Keratinocyte (primary cell): ENCODE data around the gene DRC1. TPM values are rescaled to one million over a fixed set of nuclear protein-coding genes. Genes with fewer than 3 reads are reported as not detected.

Experiments
- DNase-seq: peaks from one replicate; pipeline ENCODE4 v3.0.0-alpha.2; 2011; ENCODE audit warnings: low read depth, missing footprints, low spot score
- FAIRE-seq: peaks from 2 replicates; lab custom pipeline; 2011; peaks lifted over from hg19 to GRCh38; lab: Jason Lieb, UNC
- H2AFZ ChIP-seq: 2 replicates; pipeline ENCODE4 v1.6.0; 2012; ENCODE audit warnings: low read length, control low read depth, inconsistent platforms; ENCODE audit not compliant: control insufficient read depth
- H3K27ac ChIP-seq: 2 replicates; pipeline ENCODE4 v1.5.1; 2011; ENCODE audit warnings: low read length; ENCODE audit not compliant: control insufficient read depth, insufficient read depth
- H3K27me3 ChIP-seq: 3 replicates; pipeline ENCODE4 v1.6.0; 2011; ENCODE audit warnings: low read length; ENCODE audit not compliant: control insufficient read depth, insufficient read depth; ENCODE audit errors: extremely low read depth
- H3K36me3 ChIP-seq, 2 experiments: 2 replicates in 1 of 2; 3 replicates in 1 of 2; pipeline ENCODE4 v1.5.1; 2011; ENCODE audit warnings: low read length in 2 of 2, mild to moderate bottlenecking in 1 of 2; ENCODE audit not compliant: control insufficient read depth in 2 of 2, insufficient read depth in 2 of 2; ENCODE audit errors: extremely low read depth in 1 of 2
- H3K4me1 ChIP-seq: 3 replicates; pipeline ENCODE4 v1.5.1; 2011; ENCODE audit warnings: low read length; ENCODE audit not compliant: control insufficient read depth, insufficient read depth; ENCODE audit errors: extremely low read depth
- H3K4me2 ChIP-seq: 3 replicates; pipeline ENCODE4 v1.6.0; 2011; ENCODE audit warnings: low read depth, low read length; ENCODE audit not compliant: control insufficient read depth, insufficient read depth; ENCODE audit errors: extremely low read depth
- H3K4me3 ChIP-seq, 3 experiments: fragments of 200-600 bp in 1 of 3; sonication (generic) in 1 of 3; 2 replicates in 2 of 3; 3 replicates in 1 of 3; pipeline ENCODE4 v1.5.1; 2011 to 2016; ENCODE audit warnings: low read length in 3 of 3, mild to moderate bottlenecking in 3 of 3, control low read depth in 2 of 3, inconsistent platforms in 1 of 3, low read depth in 1 of 3, mixed read lengths in 1 of 3, mixed run types in 1 of 3, moderate library complexity in 1 of 3; ENCODE audit not compliant: control insufficient read depth in 2 of 3, insufficient read depth in 2 of 3; ENCODE audit errors: extremely low read depth in 1 of 3
- H3K79me2 ChIP-seq: 2 replicates; pipeline ENCODE4 v1.6.0; 2012; ENCODE audit warnings: low read length; ENCODE audit not compliant: control insufficient read depth, insufficient read depth
- H3K9ac ChIP-seq: 3 replicates; pipeline ENCODE4 v1.6.0; 2011; ENCODE audit warnings: low read length; ENCODE audit not compliant: control insufficient read depth, insufficient read depth; ENCODE audit errors: extremely low read depth
- H3K9me1 ChIP-seq: 3 replicates; pipeline ENCODE4 v1.6.0; 2011; ENCODE audit warnings: low read length; ENCODE audit not compliant: control insufficient read depth, insufficient read depth; ENCODE audit errors: extremely low read depth
- H3K9me3 ChIP-seq: 2 replicates; pipeline ENCODE4 v1.5.1; 2012; ENCODE audit warnings: low read depth, low read length; ENCODE audit not compliant: control insufficient read depth
- H4K20me1 ChIP-seq: 3 replicates; pipeline ENCODE4 v1.6.0; 2011; ENCODE audit warnings: low read length; ENCODE audit not compliant: control insufficient read depth, insufficient read depth; ENCODE audit errors: extremely low read depth
- EZH2 ChIP-seq: IDR thresholded peaks from one replicate; pipeline ENCODE4 v1.6.1; 2012; ENCODE audit warnings: inconsistent platforms, mild to moderate bottlenecking, low read length, moderate library complexity
- dilution Hi-C: fragments of 300-500 bp; cut with MboI; formaldehyde crosslinking; loops from one replicate; pipeline ENCODE4 v1.7.0; 2020; ENCODE audit warnings: low sequenced_read_pairs; ENCODE audit not compliant: extremely low pct_ligation_motif_present
- polyA plus RNA-seq, 5 experiments: library from polyadenylated mRNA; depleted of rRNA in 3 of 5; stranded (reverse) in 3 of 5; stranded (forward) in 1 of 5; unstranded in 1 of 5; fragments of >200 nt; gene quantifications; 1 replicate in 1 of 5; 2 replicates in 3 of 5; 3 replicates in 1 of 5; pipeline versions ENCODE4 v1.2.1 to v1.2.3, GENCODE V29; 2011 to 2012; ENCODE audit warnings: missing spikeins in 2 of 5, low read depth in 1 of 5, low replicate concordance in 1 of 5
- TF ChIP-seq, protein P1 (sequence below), 3 experiments: IDR thresholded peaks in 1 of 3; conservative IDR thresholded peaks in 1 of 3; optimal IDR thresholded peaks in 1 of 3; 2 replicates in 2 of 3; 3 replicates in 1 of 3; pipeline versions ENCODE3 to v1.5.1; 2011; ENCODE audit warnings: low read length in 3 of 3, mild to moderate bottlenecking in 3 of 3, moderate library complexity in 2 of 3, control low read depth in 1 of 3, inconsistent platforms in 1 of 3; ENCODE audit not compliant: insufficient read depth in 2 of 3; ENCODE audit errors: extremely low read depth in 1 of 3

Gene DRC1
- polyA plus RNA-seq, 1 donor (not counting 4 experiments of a cell fraction or from before 2014, with no cell fraction given) = not detected

GRCh38 chr2:26494891-26495290 is 93.2 kb downstream of the DRC1 start:
- Histone ChIP-seq H3K27me3 (peaks cover 17% of the 10 kb centered on the region), H3K27ac (no peak overlapping the region), H3K4me2 (no peak overlapping the region), H3K9ac (no peak overlapping the region), H3K79me2 (no peaks in the 10 kb centered on the region), H2AFZ (no peak overlapping the region), H3K4me3 (no peak overlapping the region), H3K36me3 (no peaks in the 10 kb centered on the region), H3K4me1 (no peaks in the 10 kb centered on the region), H3K9me3 (no peaks in the 10 kb centered on the region), H3K9me1 (no peaks in the 10 kb centered on the region), H4K20me1 (no peaks in the 10 kb centered on the region)
- dilution Hi-C loops = no loop called here
- DNase-seq (no peak), FAIRE-seq (no peak)
- TF ChIP-seq, protein P1, sequence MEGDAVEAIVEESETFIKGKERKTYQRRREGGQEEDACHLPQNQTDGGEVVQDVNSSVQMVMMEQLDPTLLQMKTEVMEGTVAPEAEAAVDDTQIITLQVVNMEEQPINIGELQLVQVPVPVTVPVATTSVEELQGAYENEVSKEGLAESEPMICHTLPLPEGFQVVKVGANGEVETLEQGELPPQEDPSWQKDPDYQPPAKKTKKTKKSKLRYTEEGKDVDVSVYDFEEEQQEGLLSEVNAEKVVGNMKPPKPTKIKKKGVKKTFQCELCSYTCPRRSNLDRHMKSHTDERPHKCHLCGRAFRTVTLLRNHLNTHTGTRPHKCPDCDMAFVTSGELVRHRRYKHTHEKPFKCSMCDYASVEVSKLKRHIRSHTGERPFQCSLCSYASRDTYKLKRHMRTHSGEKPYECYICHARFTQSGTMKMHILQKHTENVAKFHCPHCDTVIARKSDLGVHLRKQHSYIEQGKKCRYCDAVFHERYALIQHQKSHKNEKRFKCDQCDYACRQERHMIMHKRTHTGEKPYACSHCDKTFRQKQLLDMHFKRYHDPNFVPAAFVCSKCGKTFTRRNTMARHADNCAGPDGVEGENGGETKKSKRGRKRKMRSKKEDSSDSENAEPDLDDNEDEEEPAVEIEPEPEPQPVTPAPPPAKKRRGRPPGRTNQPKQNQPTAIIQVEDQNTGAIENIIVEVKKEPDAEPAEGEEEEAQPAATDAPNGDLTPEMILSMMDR (optimal IDR thresholded peaks at IDR 0.05 in 1 of 3, IDR thresholded peaks at IDR 0.05 in 1 of 3, conservative IDR thresholded peaks at IDR 0.05 in 1 of 3; ENCODE audit: extremely low read depth in 1 of 3, insufficient read depth in 2 of 3, low read length in 3 of 3) = no peak
- TF ChIP-seq EZH2 = no peak

DNA sequence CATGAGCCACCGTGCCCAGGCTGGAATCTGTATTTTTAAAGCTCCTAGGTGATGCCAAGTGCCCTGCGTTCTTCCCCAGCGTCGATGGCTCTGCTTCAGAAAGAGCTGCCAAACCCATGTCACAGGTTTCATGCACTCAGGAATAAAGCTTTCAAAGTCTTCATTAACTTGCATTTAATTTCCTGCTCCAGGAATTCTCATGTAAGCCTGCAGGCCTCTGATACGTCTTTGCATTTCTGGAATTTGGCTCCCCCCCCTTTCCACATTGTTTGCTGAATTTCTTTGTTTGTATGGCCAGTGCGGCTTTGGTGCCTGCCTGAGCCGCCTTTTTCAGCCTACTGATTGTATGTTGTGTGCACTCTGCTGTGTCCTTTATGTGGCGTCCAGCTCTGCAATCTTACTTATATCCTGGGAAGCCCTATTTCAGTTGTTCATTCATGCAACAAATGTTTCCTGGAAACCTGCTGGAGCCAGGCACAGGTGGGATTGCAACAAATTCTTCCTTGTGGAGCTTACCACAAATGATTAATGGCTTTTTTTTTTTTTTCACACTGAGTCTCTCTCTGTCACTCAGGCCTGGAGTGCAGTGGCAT is 94.1 kb downstream of the DRC1 start:
- Histone ChIP-seq H3K4me3 (no peak overlapping the region), H3K4me1 (no peaks in the 10 kb centered on the region), H2AFZ (no peak overlapping the region), H3K27me3 (peaks cover 15% of the 10 kb centered on the region), H3K9me3 (no peaks in the 10 kb centered on the region), H3K9me1 (no peaks in the 10 kb centered on the region), H3K27ac (no peak overlapping the region), H4K20me1 (no peaks in the 10 kb centered on the region), H3K79me2 (no peaks in the 10 kb centered on the region), H3K36me3 (no peaks in the 10 kb centered on the region), H3K9ac (no peak overlapping the region), H3K4me2 (no peak overlapping the region)
- DNase-seq (no peak), FAIRE-seq (no peak)
- dilution Hi-C loops = no loop called here
- no peak for TF ChIP-seq EZH2
- TF ChIP-seq, protein P1 (optimal IDR thresholded peaks at IDR 0.05 in 1 of 3, IDR thresholded peaks at IDR 0.05 in 1 of 3, conservative IDR thresholded peaks at IDR 0.05 in 1 of 3; ENCODE audit: extremely low read depth in 1 of 3, insufficient read depth in 2 of 3, low read length in 3 of 3) = no peak
